Measurements from ENCODE around the gene TRIM13. TPM values are rescaled to one million over a fixed set of nuclear protein-coding genes. Genes with fewer than 3 reads are reported as not detected.

TRIM13 gene
- 16.2 and 18.3 TPM in 2 replicates for total RNA-seq

DNA sequence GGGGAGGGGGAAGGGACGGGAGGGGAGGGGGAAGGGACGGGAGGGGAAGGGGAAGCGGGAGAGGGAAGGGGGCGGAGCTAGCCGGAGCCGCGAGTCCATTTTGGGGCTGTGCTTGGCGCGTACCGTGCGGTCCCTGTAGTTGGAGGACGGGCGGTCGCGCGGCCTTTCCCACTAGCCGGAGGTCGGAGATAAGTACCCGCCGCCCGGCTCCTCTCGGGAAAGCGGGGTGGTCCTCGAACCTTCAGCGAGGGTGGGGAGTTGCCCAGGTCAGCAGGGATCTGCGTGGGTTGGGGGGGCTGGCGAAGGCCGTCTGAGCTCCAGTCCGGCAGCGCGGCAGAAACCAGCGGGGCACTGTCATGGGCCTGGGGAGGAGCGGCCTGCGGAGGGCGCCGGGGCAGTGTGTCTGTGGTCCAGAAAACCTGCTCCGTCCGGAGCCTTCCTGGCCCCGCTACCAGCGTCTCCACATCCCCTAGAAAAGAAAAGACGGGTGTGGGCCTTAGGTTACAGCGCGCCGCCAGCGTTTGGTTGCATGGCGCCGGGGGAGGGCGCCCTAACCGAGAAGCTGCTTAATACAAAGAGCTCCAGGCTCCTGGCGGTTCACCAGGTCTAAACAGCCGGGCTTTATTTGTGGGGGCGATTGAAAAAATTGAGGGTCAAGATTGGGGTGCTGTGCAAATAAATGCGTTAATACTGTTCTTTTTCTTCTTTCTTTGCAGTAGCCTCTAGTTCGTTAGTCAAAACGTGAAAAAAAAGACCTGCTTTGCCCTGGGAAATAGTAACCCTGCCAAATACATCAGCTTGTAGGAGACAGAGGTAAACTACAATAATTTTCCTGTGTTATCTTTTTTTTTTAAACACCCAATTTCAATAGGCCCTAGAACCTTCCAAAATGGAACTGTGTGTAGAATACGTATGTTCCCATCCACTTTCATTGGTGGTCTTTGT, at the start of gene TRIM13:
TSS of gene TRIM13 (plus strand) at position 92 of the 945 bp plus-strand sequence. CDS start 14,899 bp downstream, outside the sequence.

GRCh38 chr13:50015258-50015657, 18.4 kb downstream of the TRIM13 start, which contains the start of gene KCNRG:
KCNRG (plus strand) TSS chr13:50015444; CDS start chr13:50015494, 50 bp downstream.

Other genes with a start within 250 kb of the TRIM13 start
- 23.0 and 28.8 TPM in 2 replicates for gene KPNA3, start 204.4 kb upstream of the TRIM13 start, total RNA-seq
- gene SPRYD7, start 60.7 kb upstream of the TRIM13 start, total RNA-seq: 5.2 TPM in 2 replicates
- gene KCNRG, start 18.4 kb downstream of the TRIM13 start, total RNA-seq: 5.0 and 5.9 TPM in 2 replicates